Activated CD8-positive, alpha-beta memory T cell treated with anti-CD3 and anti-CD28 coated beads for 48 hours (primary cell): Measurements from ENCODE around the gene GGTLC1.
A peak's percentile ranks its signal among the peaks of the same experiment; 100 is the strongest.

Experiments used
- DNase-seq, 3 experiments: peaks; one replicate each; pipeline ENCODE4 v3.0.0-alpha.2; 2020; ENCODE audit warnings: low read depth in 2 of 3, low spot score in 2 of 3

Gene GGTLC1

GRCh38 chr20:23988561-23988960 is at the start of gene GGTLC1:
GGTLC1 (minus strand) TSS chr20:23988779; CDS start chr20:23986611, 2,168 bp downstream.
- no peak for DNase-seq

DNA sequence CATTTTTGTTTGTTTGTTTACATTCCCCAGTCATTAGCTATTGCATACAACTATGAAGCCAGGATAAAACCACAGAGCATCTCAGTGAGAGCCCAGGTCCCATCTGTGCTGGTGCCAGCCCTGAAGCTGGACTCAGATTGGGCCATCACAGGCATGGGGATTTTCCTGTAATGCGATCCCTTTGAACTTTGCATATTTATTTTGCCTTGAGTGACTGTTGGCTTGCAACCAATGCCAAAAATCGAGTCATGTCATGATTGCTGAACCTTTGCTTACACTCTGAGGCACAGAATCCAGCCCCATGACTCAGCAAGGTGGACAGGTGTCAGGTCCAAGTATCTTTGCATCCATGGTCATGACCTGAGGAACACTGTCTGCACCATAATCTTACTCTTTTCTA is 46.2 kb upstream of the GGTLC1 start:
- DNase-seq = no peak

DNA sequence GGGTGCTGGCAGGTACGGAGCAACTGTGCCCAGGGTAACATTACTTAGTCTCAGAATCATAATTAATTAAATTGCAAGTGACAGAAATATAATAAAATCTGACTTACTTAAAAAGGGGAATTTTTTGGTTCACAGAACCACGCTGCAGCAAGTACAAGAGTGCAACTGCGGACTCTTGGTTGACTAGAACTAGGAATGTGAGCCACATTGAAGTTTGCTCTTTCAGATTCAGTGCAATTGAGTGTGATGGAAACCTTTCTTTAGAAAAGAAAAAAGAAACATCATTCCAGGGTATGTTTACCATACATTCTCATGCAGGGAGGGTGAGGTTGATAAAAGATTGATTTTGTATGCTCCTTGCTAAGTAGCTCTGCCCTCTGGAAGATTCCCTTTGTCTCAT is 45.0 kb upstream of the GGTLC1 start:
- no peak for DNase-seq

DNA sequence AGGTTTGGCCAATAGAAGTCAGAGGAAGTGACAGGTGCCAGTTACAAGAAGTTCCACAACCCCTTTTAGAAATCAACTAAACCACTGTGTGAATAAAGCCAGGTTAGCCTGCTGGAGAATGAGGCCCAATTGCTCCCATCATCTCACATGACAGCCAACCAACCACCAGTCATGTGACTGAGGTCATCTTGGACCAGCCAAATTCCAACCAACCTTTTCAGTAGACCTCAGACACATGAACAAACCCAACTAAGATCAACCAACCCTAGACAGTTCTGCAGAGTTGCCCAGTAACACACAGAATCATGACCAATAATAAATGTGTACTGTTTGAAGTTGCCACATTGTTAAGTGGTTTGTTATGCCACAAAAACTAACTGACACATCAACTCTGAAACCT is 44.6 kb upstream of the GGTLC1 start:
- DNase-seq = no peak

GRCh38 chr20:24032400-24032898 is 43.9 kb upstream of the GGTLC1 start:
- no peak for DNase-seq

- peak in 2 of 3 experiments; percentile 34 to 54 for DNase-seq
Measured at GRCh38 chr20:24027229-24027628, 38.6 kb upstream of the GGTLC1 start.

DNA sequence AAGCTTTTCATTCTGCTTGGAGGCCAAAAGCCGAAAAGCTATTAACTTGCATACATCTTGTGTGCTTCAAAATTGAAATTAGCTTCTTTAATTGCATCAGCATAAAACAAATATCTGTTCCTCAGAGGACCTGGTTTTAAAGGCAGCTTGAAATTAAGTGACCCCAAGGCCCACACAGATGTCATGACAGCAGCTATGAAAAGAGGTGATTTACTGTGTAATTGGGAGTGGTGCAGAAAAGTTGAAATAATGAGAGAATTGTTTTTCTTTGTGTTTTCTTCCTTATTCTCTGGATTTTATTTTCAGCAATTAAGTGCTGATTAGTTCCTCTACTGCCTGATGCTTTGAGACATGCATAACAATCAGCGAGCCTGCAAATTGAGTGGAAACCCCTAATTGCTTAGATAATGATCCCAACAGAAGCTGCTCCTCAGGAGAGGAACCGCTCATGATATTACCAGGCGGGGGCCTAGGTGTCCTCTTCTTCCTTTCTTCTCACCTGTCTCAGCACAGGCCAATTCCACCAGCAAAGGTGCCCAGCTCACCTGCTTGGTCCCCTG is 34.1 kb upstream of the GGTLC1 start:
- no peak for DNase-seq

GRCh38 chr20:24018796-24019195 is 30.2 kb upstream of the GGTLC1 start:
- DNase-seq = no peak

- no peak for DNase-seq
Measured at GRCh38 chr20:24017458-24017755, 28.8 kb upstream of the GGTLC1 start.

DNA sequence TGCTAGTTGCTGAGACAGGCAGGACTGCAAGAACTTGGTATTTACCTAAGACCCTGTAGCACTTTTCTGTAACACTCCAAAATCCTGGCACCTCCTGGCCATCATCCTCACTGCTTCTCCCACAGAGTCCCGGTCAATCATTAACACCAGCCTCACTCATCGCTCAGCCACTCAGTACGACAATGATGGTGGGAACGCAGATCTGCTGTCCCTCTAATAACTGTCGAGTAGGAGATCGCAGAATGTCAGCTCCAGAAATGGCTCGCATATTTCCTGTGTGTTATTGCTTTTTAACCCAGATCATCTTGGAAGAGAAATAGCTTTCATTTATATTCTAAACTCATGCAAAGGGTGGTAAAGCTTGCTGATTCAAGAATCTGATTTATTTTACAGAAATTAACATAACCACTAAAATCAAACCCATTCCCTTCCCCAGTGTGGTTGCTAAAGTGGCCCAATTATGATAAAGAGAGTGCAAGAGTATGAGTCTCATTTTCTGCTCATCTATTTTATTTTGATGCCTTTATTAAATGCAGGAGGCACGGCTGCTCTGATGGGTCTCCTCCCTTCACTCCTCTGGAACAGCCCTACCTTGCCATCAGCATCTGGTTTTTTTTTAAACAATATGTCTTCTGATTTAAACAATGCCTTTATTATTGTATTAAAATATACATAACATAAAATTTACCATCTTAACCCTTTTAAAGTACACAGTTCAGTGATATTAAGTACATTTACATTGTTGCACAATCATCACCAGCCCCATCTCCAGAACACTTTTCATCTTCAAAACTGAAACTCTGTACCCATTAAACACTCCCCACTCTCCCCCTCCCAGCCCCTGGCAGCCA is 28.3 kb upstream of the GGTLC1 start:
- no peak for DNase-seq

DNA sequence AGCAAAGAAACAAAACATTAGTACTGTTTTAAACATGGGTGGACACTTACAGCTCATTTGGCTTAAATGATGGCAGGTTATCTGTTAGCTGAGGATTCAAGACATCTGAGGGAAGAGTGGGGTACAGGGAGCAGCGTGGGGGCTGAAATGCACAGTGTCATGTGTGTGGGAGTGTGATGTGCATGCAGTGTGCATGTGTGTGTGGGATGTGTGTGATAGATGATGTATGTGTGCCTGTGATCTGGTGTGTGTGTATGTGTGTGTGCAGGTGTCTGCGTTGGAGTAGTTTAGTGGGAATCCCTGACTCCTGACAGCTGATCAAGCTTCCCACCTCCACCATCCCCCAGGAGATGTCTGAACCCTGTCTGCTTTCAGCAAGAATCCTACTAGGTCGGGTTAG is 25.4 kb upstream of the GGTLC1 start:
- DNase-seq = no peak

- no peak for DNase-seq
Measured at GRCh38 chr20:24011282-24011681, 22.7 kb upstream of the GGTLC1 start.

- no peak for DNase-seq
Measured at GRCh38 chr20:24007758-24008157, 19.2 kb upstream of the GGTLC1 start.

GRCh38 chr20:24007073-24007595 is 18.6 kb upstream of the GGTLC1 start:
- no peak for DNase-seq

GRCh38 chr20:24006626-24007025 is 18.0 kb upstream of the GGTLC1 start:
- no peak for DNase-seq

DNA sequence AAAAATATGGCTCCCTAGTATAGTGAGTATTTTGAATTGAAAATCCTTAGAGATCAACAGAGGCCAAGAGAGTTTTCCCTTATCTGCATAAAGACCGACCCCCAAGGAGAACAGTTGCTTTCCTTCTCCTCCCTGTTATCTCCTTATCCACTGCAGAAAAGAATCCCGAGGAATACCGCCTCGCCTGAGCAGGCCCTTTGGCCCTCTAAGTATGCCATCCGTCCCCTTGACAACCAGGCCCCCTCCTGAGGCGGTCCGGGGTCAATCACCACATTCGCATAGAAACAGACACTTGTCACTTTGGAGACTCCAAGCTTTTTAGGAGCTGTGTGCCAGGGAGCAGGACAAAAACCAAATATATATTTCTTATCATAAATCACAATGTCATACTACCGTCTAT is 15.9 kb upstream of the GGTLC1 start:
- DNase-seq = no peak

- DNase-seq = no peak
Measured at GRCh38 chr20:24002896-24003295, 14.3 kb upstream of the GGTLC1 start.

DNA sequence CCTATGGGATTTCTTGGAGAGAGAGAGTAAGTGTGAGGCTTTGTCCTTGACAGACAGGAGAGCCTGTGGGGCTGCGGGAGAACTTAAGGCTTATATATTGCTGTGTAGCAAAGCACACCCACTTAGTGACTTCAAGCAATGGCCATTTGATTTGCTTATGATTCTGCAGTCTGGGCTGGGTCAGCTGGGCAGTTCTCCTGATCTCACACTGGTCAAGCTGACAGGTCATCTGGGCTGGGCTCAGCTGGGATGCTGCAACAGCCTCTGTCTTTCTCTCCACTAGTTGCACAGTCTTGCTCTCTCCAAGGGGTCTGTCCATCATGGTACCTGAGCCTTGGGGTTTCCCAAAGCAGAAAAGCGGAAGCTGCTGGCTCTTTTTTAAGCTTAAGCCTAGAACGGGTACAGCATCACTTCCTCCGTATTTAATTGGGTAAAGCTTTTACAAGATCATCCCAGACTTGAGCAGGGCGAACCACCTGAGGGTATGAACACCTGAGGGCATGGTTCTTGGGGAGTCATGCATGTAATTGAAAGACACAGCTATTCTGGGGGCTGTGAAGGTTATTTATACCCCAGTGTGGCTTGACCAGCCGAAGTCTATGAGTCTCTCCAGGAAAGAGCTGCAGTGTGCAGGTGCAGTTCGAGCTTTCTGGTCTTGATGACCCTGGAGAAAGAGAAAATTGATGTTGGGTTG is 13.3 kb upstream of the GGTLC1 start:
- no peak for DNase-seq

GRCh38 chr20:23998844-23999243 is 10.3 kb upstream of the GGTLC1 start:
- DNase-seq = no peak

- no peak for DNase-seq
Measured at GRCh38 chr20:23998392-23998791, 9.8 kb upstream of the GGTLC1 start.

DNA sequence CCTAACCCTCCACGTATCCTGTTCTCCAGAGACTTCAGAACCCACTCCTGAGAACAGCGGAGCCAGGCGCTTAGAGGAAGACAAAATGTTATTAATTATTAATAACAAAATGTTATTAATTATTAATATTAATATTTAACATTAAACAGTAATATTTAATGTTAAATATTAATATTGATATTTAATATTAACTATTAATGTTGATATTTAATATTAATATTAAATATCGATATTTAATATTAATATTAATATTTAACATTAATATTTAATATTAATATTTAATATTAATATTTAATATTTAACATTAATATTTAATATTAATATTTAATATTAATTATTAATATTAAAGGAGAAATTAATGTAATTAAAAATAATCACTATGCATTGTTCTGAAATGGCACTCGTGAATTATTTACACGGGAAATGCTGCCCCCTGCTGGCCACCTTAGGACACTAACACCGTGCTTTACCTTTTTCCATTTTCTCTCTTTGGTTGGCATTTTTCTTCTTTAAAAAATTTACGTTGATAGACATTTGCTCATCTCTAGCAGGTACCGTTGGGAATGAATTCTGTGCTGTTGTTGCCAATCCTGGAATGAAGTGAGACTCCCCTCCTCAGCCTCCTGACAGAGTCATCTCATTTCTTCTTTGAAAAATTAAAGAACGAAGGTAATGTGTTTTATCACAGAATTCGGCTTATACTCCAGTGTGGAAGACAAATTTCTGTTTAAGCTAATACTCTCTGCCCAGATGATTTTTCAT is 7.5 kb upstream of the GGTLC1 start:
- DNase-seq = peak in 2 of 3 experiments; percentile 7 to 44
